LNCaP clone FGC (cell line): ENCODE data around the gene SH3YL1.
A peak's percentile ranks its signal among the peaks of the same experiment; 100 is the strongest.

Source experiments
- DNase-seq: peaks from one replicate; pipeline ENCODE4 v3.0.0-alpha.2; 2011; ENCODE audit warnings: low read depth
- H3K4me3 ChIP-seq: 2 replicates; pipeline ENCODE4 v1.5.1; 2011; ENCODE audit warnings: mild to moderate bottlenecking, low read depth, low read length, control low read depth
- CTCF ChIP-seq: IDR thresholded peaks from 2 replicates; pipeline ENCODE4 v1.5.1; 2012; ENCODE audit warnings: mild to moderate bottlenecking; ENCODE audit not compliant: control insufficient read depth, insufficient read depth; ENCODE audit errors: extremely low read depth

Gene SH3YL1

GRCh38 chr2:238431-238830 lies 25.4 kb downstream of the SH3YL1 start:
- TF ChIP-seq CTCF, result no peak
- no peak for DNase-seq
- no peak overlapping the region for H3K4me3 ChIP-seq

GRCh38 chr2:237878-238277 lies 26.0 kb downstream of the SH3YL1 start:
- DNase-seq, result no peak
- TF ChIP-seq CTCF, result no peak
- no peak overlapping the region for H3K4me3 ChIP-seq

GRCh38 chr2:236993-237539 lies 26.8 kb downstream of the SH3YL1 start:
- DNase-seq, result no peak
- TF ChIP-seq CTCF, result no peak
- no peak overlapping the region for H3K4me3 ChIP-seq

GRCh38 chr2:234421-234820 lies 29.4 kb downstream of the SH3YL1 start:
- DNase-seq, result peak; percentile 49
- no peak overlapping the region for H3K4me3 ChIP-seq
- TF ChIP-seq CTCF, result no peak

GRCh38 chr2:233030-233429 lies 30.8 kb downstream of the SH3YL1 start:
- TF ChIP-seq CTCF, result no peak
- DNase-seq, result no peak
- H3K4me3 ChIP-seq, result no peak overlapping the region

- no peak for DNase-seq
- TF ChIP-seq CTCF, result no peak
Measured at GRCh38 chr2:231521-232185, 32.2 kb downstream of the SH3YL1 start.

More at GRCh38 chr2:231521-232185, 32.2 kb downstream of the SH3YL1 start:
- H3K4me3 ChIP-seq, result no peak overlapping the region
